Type B pancreatic cell (in vitro differentiated cells): Measurements from ENCODE around the gene B3GNT7. TPM values are rescaled to one million over a fixed set of nuclear protein-coding genes. Genes with fewer than 3 reads are reported as not detected.
A peak's percentile ranks its signal among the peaks of the same experiment; 100 is the strongest.

Experiments used
- DNase-seq: peaks from one replicate; pipeline ENCODE4 v3.0.0; 2021; ENCODE audit warnings: mixed read lengths; ENCODE audit not compliant: unreplicated experiment; ENCODE audit errors: extremely low spot score
- H3K27ac Mint-ChIP-seq: 2 replicates; pipeline ENCODE4 v1.8.0; 2021; ENCODE audit warnings: mild to moderate bottlenecking, mixed read lengths
- H3K27me3 Mint-ChIP-seq: 2 replicates; pipeline ENCODE4 v1.8.0; 2021; ENCODE audit warnings: mixed read lengths
- H3K36me3 Mint-ChIP-seq: 2 replicates; pipeline ENCODE4 v1.8.0; 2021; ENCODE audit warnings: mixed read lengths
- H3K4me1 Mint-ChIP-seq: one replicate; pipeline ENCODE4 v1.8.0; 2021; ENCODE audit warnings: mixed read lengths; ENCODE audit not compliant: unreplicated experiment
- H3K4me3 Mint-ChIP-seq: 2 replicates; pipeline ENCODE4 v1.8.0; 2021; ENCODE audit warnings: mild to moderate bottlenecking, mixed read lengths
- H3K9me3 Mint-ChIP-seq: 2 replicates; pipeline ENCODE4 v1.8.0; 2021; ENCODE audit warnings: mixed read lengths
- CTCF ChIP-seq: fragments of 200-600 bp; sonication (generic); conservative IDR thresholded peaks from 2 replicates; pipeline ENCODE4 v1.5.0; 2021; ENCODE audit warnings: antibody characterized with exemption, mild to moderate bottlenecking
- total RNA-seq: library from RNA; stranded (reverse); gene quantifications from 2 replicates; pipeline ENCODE4 v1.2.1, GENCODE V29; 2021; ENCODE audit warnings: low replicate concordance

Gene B3GNT7
- total RNA-seq, 1 donor from 2014 or later = 6.8 TPM

- Mint-ChIP-seq H3K4me1 (peaks cover 16% of the 10 kb centered on the region), H3K4me3 (peak overlapping the region; percentile 88), H3K9me3 (no peaks in the 10 kb centered on the region), H3K27ac (peak overlapping the region; percentile 75), H3K36me3 (no peaks in the 10 kb centered on the region), H3K27me3 (peaks cover 24% of the 10 kb centered on the region)
- no peak for DNase-seq
- TF ChIP-seq CTCF = peak; percentile 34
Observed at GRCh38 chr2:231394211-231395141, 1.0 kb upstream of the B3GNT7 start.

- H3K27me3 Mint-ChIP-seq = peaks cover 24% of the 10 kb centered on the region
Observed at GRCh38 chr2:231396058-231396821, 730 bp downstream of the B3GNT7 start.

GRCh38 chr2:231397011-231397927, 1.8 kb downstream of the B3GNT7 start:
- Mint-ChIP-seq H3K27ac (no peak overlapping the region), H3K27me3 (peaks cover 20% of the 10 kb centered on the region), H3K36me3 (no peaks in the 10 kb centered on the region), H3K4me1 (peaks cover 15% of the 10 kb centered on the region), H3K9me3 (no peaks in the 10 kb centered on the region), H3K4me3 (peak overlapping the region; percentile 77)
- no peak for DNase-seq
- TF ChIP-seq CTCF = no peak

More at GRCh38 chr2:231396058-231396821, 730 bp downstream of the B3GNT7 start:
- no peak for DNase-seq
- peak overlapping the region; percentile 77 for H3K4me3 Mint-ChIP-seq
- H3K27ac Mint-ChIP-seq = no peak overlapping the region
- no peaks in the 10 kb centered on the region for H3K9me3 Mint-ChIP-seq
- no peak for TF ChIP-seq CTCF
- H3K36me3 Mint-ChIP-seq = no peaks in the 10 kb centered on the region
- peaks cover 20% of the 10 kb centered on the region for H3K4me1 Mint-ChIP-seq

GRCh38 chr2:231397928-231398294, 2.4 kb downstream of the B3GNT7 start:
- Mint-ChIP-seq H3K4me3 (no peak overlapping the region), H3K27me3 (peaks cover 23% of the 10 kb centered on the region), H3K36me3 (no peaks in the 10 kb centered on the region), H3K27ac (no peak overlapping the region), H3K4me1 (peaks cover 15% of the 10 kb centered on the region), H3K9me3 (no peaks in the 10 kb centered on the region)
- no peak for DNase-seq
- no peak for TF ChIP-seq CTCF

- H3K4me3 Mint-ChIP-seq = no peak overlapping the region
- H3K27me3 Mint-ChIP-seq = peaks cover 23% of the 10 kb centered on the region
- TF ChIP-seq CTCF = no peak
- no peak overlapping the region for H3K27ac Mint-ChIP-seq
- H3K36me3 Mint-ChIP-seq = no peaks in the 10 kb centered on the region
- no peak for DNase-seq
- H3K9me3 Mint-ChIP-seq = no peaks in the 10 kb centered on the region
- H3K4me1 Mint-ChIP-seq = peaks cover 14% of the 10 kb centered on the region
Observed at GRCh38 chr2:231398585-231398984, 3.1 kb downstream of the B3GNT7 start.
